Tibial artery (tissue), 4 donors: ENCODE results near the gene FAM20B.

Experiments
- DNase-seq, 2 donors: peaks; one replicate each; pipeline ENCODE4 v3.0.0-alpha.2; 2019
- H3K27ac ChIP-seq, 2 donors: fragments of 200-600 bp; sonication (generic) in 1 of 2; 1 replicate in 1 of 2; 2 replicates in 1 of 2; pipeline ENCODE4 v1.5.1; 2018 to 2019; ENCODE audit warnings: mild to moderate bottlenecking in 1 of 2
- H3K27me3 ChIP-seq, 2 donors: fragments of 200-600 bp; sonication (generic) in 1 of 2; one replicate each; pipeline versions ENCODE4 v1.5.1 to v1.6.0; 2016 to 2019
- H3K36me3 ChIP-seq, 3 donors: fragments of 200-600 bp; sonication (generic) in 2 of 3; one replicate each; pipeline ENCODE4 v1.5.1; 2016 to 2019; ENCODE audit warnings: mild to moderate bottlenecking in 2 of 3
- H3K4me1 ChIP-seq, 4 donors: fragments of 200-600 bp; sonication (generic) in 2 of 4; 1 replicate in 3 of 4; 2 replicates in 1 of 4; pipeline ENCODE4 v1.5.1; 2016 to 2019
- H3K4me3 ChIP-seq, 2 donors: fragments of 200-600 bp; sonication (generic) in 1 of 2; 1 replicate in 1 of 2; 2 replicates in 1 of 2; pipeline ENCODE4 v1.5.1; 2018 to 2019; ENCODE audit warnings: mild to moderate bottlenecking in 2 of 2
- H3K9me3 ChIP-seq, 3 donors: fragments of 200-600 bp; sonication (generic) in 1 of 3; one replicate each; pipeline ENCODE4 v1.5.1; 2016 to 2019
- CTCF ChIP-seq, 2 experiments: fragments of 200-600 bp in 1 of 2; fragments of 450-650 bp in 1 of 2; IDR thresholded peaks; one replicate each; pipeline ENCODE4 v1.5.1; 2017 to 2019; ENCODE audit warnings: antibody characterized with exemption in 2 of 2, mild to moderate bottlenecking in 1 of 2, moderate library complexity in 1 of 2
- intact Hi-C: fragments of 100-400 bp; cut with DNase I; formaldehyde crosslinking; loops from one replicate; pipeline ENCODE4 v1.15.0; 2023; ENCODE audit warnings: low total_unique reads

Gene FAM20B

DNA sequence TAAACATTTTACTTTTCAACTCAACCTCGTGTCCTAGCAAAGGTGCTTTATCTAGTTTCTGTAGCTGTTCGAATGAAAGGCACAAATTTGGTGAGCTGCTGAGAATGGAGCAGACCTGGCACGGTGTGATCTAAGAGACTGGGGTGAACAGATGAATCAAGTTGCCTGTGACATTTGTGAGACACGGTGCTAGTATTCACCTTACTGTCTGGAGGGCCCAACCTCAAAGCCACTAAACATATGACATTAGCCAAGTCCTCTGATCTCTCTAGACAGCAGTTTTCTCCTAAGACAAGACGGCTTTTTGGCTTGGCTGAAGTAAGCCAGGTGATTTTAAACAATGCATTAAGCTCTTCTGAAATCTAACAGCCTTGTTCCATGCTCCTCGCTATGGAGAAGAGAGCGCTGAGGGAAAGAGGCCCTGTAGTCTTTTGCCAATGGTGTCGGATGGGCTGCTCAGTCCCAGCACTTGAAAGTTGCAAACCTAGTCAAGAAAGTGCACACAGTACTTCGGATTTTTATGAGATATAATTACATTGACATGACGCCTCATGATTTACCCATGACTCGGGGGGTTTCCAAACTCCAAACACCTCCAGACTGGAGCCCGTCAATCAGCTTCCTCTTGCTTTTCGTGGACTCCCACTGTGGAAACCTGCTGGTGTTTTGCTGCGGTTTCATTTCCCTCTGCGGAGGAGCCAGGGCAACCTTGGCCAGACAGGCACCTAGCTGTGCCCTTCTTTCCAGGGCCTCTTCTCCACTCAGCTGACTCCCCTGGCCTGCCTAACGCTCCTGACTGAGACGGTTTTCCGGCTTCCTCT, 55.4 kb downstream of the FAM20B start:
- Histone ChIP-seq H3K27ac (peak overlapping the region; percentile 77 to 82), H3K4me3 (peak overlapping the region; percentile 63 to 71), H3K36me3 (peaks cover 0 to 27% (median 7%) of the 10 kb centered on the region in 3 donors), H3K4me1 (peaks cover 0 to 25% (median 18%) of the 10 kb centered on the region in 4 donors), H3K9me3 (no peaks in the 10 kb centered on the region), H3K27me3 (no peaks in the 10 kb centered on the region)
- DNase-seq: no peak
- intact Hi-C loops: loop anchor here (2.0 to 5.0 kb wide), 4 partner anchors 54 to 286 kb away; partner anchors contain the start of genes FAM20B and SOAT1
- TF ChIP-seq CTCF (IDR thresholded peaks at IDR 0.05): no peak

DNA sequence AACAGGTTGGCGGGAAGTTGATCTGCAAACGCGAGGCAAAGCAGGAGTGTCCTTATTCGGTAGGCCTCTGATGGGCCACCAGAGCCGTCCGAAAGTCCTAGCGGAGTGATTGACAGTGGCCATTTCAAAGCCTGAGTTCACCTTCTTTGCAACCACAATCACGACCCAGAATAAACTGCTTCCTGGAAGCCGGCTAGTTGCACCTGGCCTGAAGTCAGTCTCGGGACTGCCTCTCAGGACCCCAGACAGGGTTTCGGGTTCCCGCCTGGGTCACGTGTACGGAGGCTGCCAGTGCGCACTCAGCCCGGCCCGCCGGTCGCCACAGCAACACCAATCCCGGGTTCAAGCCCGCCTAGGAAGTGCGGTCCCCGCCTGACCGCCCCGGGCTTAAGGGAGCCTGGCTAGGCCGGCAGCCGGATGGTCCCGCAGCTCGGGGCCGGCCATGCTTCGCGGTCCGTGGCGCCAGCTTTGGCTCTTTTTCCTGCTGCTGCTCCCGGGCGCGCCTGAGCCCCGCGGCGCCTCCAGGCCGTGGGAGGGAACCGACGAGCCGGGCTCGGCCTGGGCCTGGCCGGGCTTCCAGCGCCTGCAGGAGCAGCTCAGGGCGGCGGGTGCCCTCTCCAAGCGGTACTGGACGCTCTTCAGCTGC, 56.1 kb downstream of the FAM20B start, which contains the start of gene TOR3A:
TSS of gene TOR3A (plus strand) at position 384 of the 646 bp plus-strand sequence. CDS start at position 443, 59 bp downstream.
- Histone ChIP-seq H3K36me3 (peaks cover 0 to 27% (median 9%) of the 10 kb centered on the region in 3 donors), H3K4me1 (peaks cover 0 to 25% (median 18%) of the 10 kb centered on the region in 4 donors), H3K27ac (peak within 1 kb of the TSS; percentile 77 to 82), H3K9me3 (no peaks in the 10 kb centered on the region), H3K27me3 (no peaks in the 10 kb centered on the region), H3K4me3 (peak within 1 kb of the TSS; percentile 63 to 71)
- peak in 1 of 2 experiments; percentile 18 for TF ChIP-seq CTCF (IDR thresholded peaks at IDR 0.05)
- intact Hi-C loops: loop anchor here (2.0 to 5.0 kb wide), 4 partner anchors 55 to 285 kb away; partner anchors contain the start of genes FAM20B and SOAT1
- peak; percentile 94 to 96 for DNase-seq

DNA sequence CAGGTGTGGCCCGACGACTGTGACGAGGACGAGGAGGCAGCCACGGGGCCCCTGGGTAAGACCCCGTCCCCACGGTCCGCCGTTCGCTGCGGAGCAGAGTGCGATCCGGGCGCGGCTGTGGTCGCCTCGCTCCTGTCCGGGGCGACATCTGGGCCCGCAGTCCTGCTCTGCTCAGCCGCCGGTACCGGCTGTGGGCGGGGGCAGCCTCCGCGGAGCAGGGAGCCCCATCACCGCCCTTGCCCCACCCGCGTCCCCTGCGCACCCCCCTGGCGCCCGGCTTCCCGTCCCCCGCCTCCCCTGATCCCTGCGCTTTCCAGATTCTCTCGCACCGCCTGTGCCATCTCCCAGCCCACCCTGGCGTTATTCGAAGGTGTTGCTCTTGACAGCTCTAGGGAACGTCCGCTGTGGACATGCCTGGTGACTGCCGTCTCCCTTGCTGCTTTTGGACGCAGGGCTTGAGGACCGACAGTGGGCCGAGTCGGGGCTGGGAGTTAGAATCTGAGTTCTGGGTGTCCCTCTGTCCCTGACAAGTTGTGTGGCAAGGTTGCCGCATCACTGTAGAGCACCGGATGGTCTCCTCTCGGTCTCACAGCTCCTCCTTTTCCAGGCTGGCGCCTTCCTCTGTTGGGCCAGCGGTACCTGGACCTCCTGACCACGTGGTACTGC, 56.8 kb downstream of the FAM20B start:
- Histone ChIP-seq H3K27ac (peak overlapping the region; percentile 77 to 82), H3K36me3 (peaks cover 0 to 27% (median 9%) of the 10 kb centered on the region in 3 donors), H3K4me1 (peaks cover 0 to 25% (median 18%) of the 10 kb centered on the region in 4 donors), H3K27me3 (no peaks in the 10 kb centered on the region), H3K4me3 (peak overlapping the region; percentile 63 to 71), H3K9me3 (no peaks in the 10 kb centered on the region)
- no peak for TF ChIP-seq CTCF (IDR thresholded peaks at IDR 0.05)
- intact Hi-C loops: loop anchor here (5.0 kb wide), 1 partner anchor 55 kb away; the partner anchor contains the start of gene FAM20B
- DNase-seq: no peak

DNA sequence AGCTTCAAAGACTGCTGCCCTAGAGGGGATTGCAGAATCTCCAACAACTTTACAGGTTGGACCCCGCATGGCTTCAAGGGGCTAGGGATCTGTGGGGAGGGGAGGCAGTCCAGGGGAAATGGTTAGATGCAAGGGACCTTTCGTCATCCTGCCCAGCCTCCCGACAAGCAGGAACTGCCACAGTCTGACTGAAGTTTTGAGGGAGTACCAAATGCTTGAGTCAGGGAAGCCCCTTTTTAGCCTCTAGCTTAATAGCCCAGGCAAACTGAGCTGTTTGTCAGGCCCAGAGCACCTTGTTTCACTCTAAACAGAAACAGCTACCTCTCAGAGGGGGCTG, 57.3 kb downstream of the FAM20B start:
- intact Hi-C loops: loop anchor here (5.0 kb wide), 1 partner anchor 56 kb away; the partner anchor contains the start of gene FAM20B
- Histone ChIP-seq H3K4me3 (peak overlapping the region; percentile 63 to 71), H3K9me3 (no peaks in the 10 kb centered on the region), H3K27me3 (no peaks in the 10 kb centered on the region), H3K4me1 (peaks cover 0 to 25% (median 18%) of the 10 kb centered on the region in 4 donors), H3K27ac (peak overlapping the region; percentile 77 to 82), H3K36me3 (peaks cover under 1 to 32% (median 11%) of the 10 kb centered on the region in 3 donors)
- TF ChIP-seq CTCF (IDR thresholded peaks at IDR 0.05): no peak
- no peak for DNase-seq

- Histone ChIP-seq H3K27me3 (no peaks in the 10 kb centered on the region), H3K4me1 (peaks cover 0 to 25% (median 18%) of the 10 kb centered on the region in 4 donors), H3K27ac (peak overlapping the region in 1 of 2 donors; percentile 77), H3K9me3 (no peaks in the 10 kb centered on the region), H3K4me3 (peak overlapping the region in 1 of 2 donors; percentile 71), H3K36me3 (peaks cover 4 to 37% (median 16%) of the 10 kb centered on the region in 3 donors)
- no peak for TF ChIP-seq CTCF (IDR thresholded peaks at IDR 0.05)
- intact Hi-C loops: loop anchor here (5.0 kb wide), 1 partner anchor 56 kb away; the partner anchor contains the start of gene FAM20B
- no peak for DNase-seq
Observed at GRCh38 chr1:179083533-179083932, 57.8 kb downstream of the FAM20B start.
